IgD-negative memory B cell (primary cell): ENCODE results near the gene FOXL1. TPM values are rescaled to one million over a fixed set of nuclear protein-coding genes. Genes with fewer than 3 reads are reported as not detected.

Source experiments
- H3K27ac Mint-ChIP-seq, 3 donors: one replicate each; pipeline ENCODE4 v1.8.0; 2020 to 2022; ENCODE audit warnings: mild to moderate bottlenecking in 3 of 3, mixed read lengths in 3 of 3, moderate library complexity in 1 of 3
- H3K27me3 Mint-ChIP-seq: one replicate; pipeline ENCODE4 v1.8.0; 2021; ENCODE audit warnings: mixed read lengths
- H3K36me3 Mint-ChIP-seq: one replicate; pipeline ENCODE4 v1.8.0; 2020; ENCODE audit warnings: mild to moderate bottlenecking, mixed read lengths
- H3K4me1 Mint-ChIP-seq, 3 donors: one replicate each; pipeline ENCODE4 v1.8.0; 2020 to 2022; ENCODE audit warnings: mixed read lengths in 3 of 3, mild to moderate bottlenecking in 1 of 3
- H3K4me3 Mint-ChIP-seq, 4 donors: one replicate each; pipeline ENCODE4 v1.8.0; 2020 to 2022; ENCODE audit warnings: mild to moderate bottlenecking in 4 of 4, mixed read lengths in 4 of 4, moderate library complexity in 3 of 4
- H3K9me3 Mint-ChIP-seq, 3 donors: one replicate each; pipeline ENCODE4 v1.8.0; 2020 to 2021; ENCODE audit warnings: mixed read lengths in 3 of 3, mild to moderate bottlenecking in 1 of 3
- polyA plus RNA-seq: library from polyadenylated mRNA; unstranded; fragments of 300-500 nt; fragmentation: Illumina TruSeq; gene quantifications from one replicate; pipeline ENCODE4 v1.2.3, GENCODE V29; 2021

Gene FOXL1
- polyA plus RNA-seq, 1 donor from 2014 or later = not detected

- H3K9me3 Mint-ChIP-seq = no peaks in the 10 kb centered on the region
- no peaks in the 10 kb centered on the region for H3K36me3 Mint-ChIP-seq
- no peak overlapping the region for H3K27ac Mint-ChIP-seq
- peaks cover 0 to 2% (median 0%) of the 10 kb centered on the region in 3 donors for H3K4me1 Mint-ChIP-seq
- peaks cover 3% of the 10 kb centered on the region for H3K27me3 Mint-ChIP-seq
- H3K4me3 Mint-ChIP-seq = no peak overlapping the region
Measured at GRCh38 chr16:86611941-86612340, 33.6 kb downstream of the FOXL1 start.

DNA sequence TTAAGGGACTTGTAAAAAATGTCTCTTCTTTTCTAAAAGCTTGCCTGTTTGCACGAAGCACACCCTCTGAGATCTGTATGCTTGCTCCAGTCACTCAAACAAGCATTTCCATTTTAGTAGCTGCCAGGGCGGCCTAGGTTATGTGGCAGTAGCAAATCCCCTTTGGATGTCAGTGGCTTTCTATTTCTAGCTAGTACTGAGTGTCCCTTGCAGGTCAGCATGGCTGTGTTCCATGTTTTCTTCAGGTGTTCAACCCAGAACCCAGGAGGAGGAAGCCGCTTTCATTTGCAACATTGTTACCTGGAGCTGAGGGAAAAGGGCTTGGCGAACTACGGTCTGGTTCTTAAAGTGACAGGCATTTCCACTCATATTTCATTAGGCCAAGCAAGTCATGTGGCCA, 36.4 kb downstream of the FOXL1 start:
- no peaks in the 10 kb centered on the region for H3K36me3 Mint-ChIP-seq

GRCh38 chr16:86616906-86617305, 38.6 kb downstream of the FOXL1 start:
- Mint-ChIP-seq H3K4me1 (peaks cover 0 to 2% (median 0%) of the 10 kb centered on the region in 3 donors), H3K27ac (no peak overlapping the region), H3K36me3 (no peaks in the 10 kb centered on the region), H3K9me3 (peaks cover 0 to 3% (median 0%) of the 10 kb centered on the region in 3 donors), H3K4me3 (no peak overlapping the region), H3K27me3 (no peaks in the 10 kb centered on the region)

More for the DNA sequence above, 36.4 kb downstream of the FOXL1 start:
- Mint-ChIP-seq H3K9me3 (no peaks in the 10 kb centered on the region), H3K4me3 (no peak overlapping the region), H3K27me3 (no peaks in the 10 kb centered on the region), H3K27ac (no peak overlapping the region), H3K4me1 (peaks cover 0 to 2% (median 0%) of the 10 kb centered on the region in 3 donors)

GRCh38 chr16:86618431-86619238, 40.3 kb downstream of the FOXL1 start:
- H3K9me3 Mint-ChIP-seq = peaks cover 0 to 6% (median 0%) of the 10 kb centered on the region in 3 donors
- peaks cover 2% of the 10 kb centered on the region for H3K27me3 Mint-ChIP-seq
- peaks cover 0 to 2% (median 0%) of the 10 kb centered on the region in 3 donors for H3K4me1 Mint-ChIP-seq
- peak overlapping the region in 1 of 4 donors; percentile 68 for H3K4me3 Mint-ChIP-seq
- H3K27ac Mint-ChIP-seq = no peak overlapping the region
- H3K36me3 Mint-ChIP-seq = no peaks in the 10 kb centered on the region

DNA sequence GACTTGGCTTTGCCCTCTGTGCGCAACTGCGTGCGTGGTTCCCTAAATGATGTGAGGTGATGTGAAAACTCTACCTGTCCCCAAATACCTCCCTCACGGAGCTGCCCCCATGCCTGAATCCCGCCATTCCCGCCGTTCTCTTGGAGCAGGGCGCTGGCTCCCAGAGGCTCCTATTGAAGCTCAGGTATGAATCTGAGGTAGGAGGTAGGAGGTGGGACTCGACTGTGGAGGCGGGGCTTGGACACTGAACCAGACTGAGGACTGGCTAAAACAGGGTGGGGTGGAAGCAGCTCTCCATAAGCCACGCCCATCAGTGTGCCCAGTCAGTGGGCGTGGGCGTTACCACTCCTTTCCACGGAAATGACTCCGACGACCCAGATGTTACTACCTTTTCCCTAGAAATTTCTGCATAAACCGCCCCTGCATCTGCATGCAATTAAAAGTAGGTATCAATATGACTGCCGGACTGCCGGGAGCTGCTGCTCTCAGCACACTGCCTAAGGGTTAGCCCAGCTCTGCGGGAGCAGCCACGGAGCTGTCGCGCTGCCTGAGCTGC, 41.0 kb downstream of the FOXL1 start:
- Mint-ChIP-seq H3K9me3 (peaks cover 0 to 6% (median 0%) of the 10 kb centered on the region in 3 donors), H3K4me1 (peaks cover 0 to 2% (median 0%) of the 10 kb centered on the region in 3 donors), H3K27me3 (peaks cover 2% of the 10 kb centered on the region), H3K27ac (no peak overlapping the region), H3K36me3 (no peaks in the 10 kb centered on the region), H3K4me3 (no peak overlapping the region)

DNA sequence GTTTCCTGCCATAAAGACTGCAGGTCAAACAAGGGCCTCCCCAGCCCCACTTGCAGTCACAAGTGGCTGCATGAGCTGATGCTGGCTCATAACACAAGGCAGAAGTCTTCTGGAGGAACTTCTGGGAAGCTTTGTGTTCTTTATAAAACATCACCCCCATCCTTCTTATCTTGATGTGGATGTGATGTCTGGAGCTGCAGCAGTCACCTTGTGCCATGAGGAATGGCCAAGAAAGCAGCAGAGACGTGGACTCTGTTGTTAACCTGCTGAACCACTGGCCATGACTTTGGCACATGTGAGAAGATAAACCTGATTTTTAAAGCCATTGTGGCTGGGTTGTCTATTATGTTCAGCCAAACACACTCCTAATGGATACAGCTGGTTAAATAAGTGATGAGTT, 41.8 kb downstream of the FOXL1 start:
- Mint-ChIP-seq H3K36me3 (no peaks in the 10 kb centered on the region), H3K27me3 (peaks cover 2% of the 10 kb centered on the region), H3K4me3 (no peak overlapping the region), H3K27ac (no peak overlapping the region), H3K4me1 (peaks cover 0 to 2% (median 0%) of the 10 kb centered on the region in 3 donors), H3K9me3 (peaks cover 0 to 6% (median 0%) of the 10 kb centered on the region in 3 donors)

DNA sequence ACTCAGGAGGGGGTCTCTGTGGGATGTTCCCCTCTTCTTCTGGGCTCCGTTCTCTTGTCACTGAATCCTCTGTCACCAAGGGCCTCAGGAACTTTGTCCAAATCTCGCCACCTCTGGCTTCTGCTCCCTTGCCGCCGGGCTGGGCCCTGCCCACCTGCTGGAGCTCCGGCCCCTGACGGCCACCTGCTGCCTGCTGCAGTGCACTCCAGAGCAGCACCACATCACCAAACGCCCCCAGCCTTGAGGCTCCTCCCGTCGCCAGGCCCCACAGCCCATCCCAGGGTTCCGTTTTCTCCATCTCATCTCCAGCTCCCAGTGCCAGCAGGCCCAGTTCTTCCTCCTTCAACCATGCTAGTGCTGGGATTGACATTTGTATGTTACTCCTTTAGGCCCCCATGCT, 43.6 kb downstream of the FOXL1 start:
- peaks cover 0 to 2% (median 0%) of the 10 kb centered on the region in 3 donors for H3K4me1 Mint-ChIP-seq
- H3K9me3 Mint-ChIP-seq = peaks cover 0 to 6% (median 0%) of the 10 kb centered on the region in 3 donors
- no peak overlapping the region for H3K27ac Mint-ChIP-seq

DNA sequence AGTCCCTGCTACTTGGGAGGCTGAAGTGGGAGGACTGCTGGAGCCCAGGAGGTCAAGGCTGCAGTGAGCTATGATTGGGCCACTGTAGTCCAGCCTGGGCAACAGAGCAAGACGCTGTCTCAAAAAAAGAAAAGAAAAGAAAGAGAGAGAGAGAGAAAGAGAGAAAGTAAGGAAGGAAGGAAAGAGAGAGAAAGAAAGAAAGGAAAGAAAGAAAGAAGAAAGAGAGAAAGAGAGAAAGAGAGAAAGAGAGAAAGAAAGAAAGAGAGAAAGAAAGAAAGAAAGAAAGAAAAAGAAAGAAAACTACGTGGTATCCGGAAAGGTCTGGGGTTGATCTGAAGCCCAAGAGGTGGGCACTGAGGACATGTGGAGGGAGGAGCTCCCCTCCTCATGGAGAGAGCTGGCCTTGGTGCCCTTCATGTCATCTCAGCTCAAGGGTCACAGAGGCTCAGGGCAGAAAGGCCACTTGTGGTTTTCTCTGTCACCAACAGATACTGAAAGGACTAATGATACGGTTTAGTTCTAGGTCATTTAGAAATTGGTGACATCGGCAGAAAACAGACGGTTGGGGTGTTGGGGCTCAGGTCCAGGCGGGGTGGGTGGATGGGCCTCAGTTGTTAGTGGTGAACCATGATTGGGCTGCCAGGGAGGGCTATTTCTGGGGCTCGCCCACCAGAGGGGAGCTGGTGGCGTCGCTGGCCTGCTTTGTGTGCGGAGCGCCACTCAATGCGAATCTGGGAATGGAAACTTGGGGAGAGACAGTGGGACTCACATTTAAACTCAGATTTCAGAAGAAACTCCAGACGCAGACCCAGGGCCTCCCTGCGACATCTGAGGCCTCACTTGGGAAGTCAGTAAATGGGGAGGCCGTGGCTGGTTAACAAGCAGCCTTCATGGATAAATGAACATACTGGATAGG, 44.6 kb downstream of the FOXL1 start:
- Mint-ChIP-seq H3K9me3 (peaks cover 0 to 6% (median 0%) of the 10 kb centered on the region in 3 donors), H3K36me3 (no peaks in the 10 kb centered on the region), H3K27me3 (peaks cover 2% of the 10 kb centered on the region), H3K4me3 (no peak overlapping the region), H3K4me1 (peaks cover 0 to 2% (median 0%) of the 10 kb centered on the region in 3 donors), H3K27ac (no peak overlapping the region)

More for the DNA sequence above, 43.6 kb downstream of the FOXL1 start:
- no peaks in the 10 kb centered on the region for H3K36me3 Mint-ChIP-seq
- H3K27me3 Mint-ChIP-seq = peaks cover 2% of the 10 kb centered on the region
- peak overlapping the region in 1 of 4 donors; percentile 34 for H3K4me3 Mint-ChIP-seq

- no peaks in the 10 kb centered on the region for H3K36me3 Mint-ChIP-seq
- peaks cover 2% of the 10 kb centered on the region for H3K27me3 Mint-ChIP-seq
- H3K9me3 Mint-ChIP-seq = peaks cover 0 to 6% (median 0%) of the 10 kb centered on the region in 3 donors
- H3K27ac Mint-ChIP-seq = no peak overlapping the region
- H3K4me3 Mint-ChIP-seq = no peak overlapping the region
- H3K4me1 Mint-ChIP-seq = peaks cover 0 to 2% (median 0%) of the 10 kb centered on the region in 3 donors
Measured at GRCh38 chr16:86625029-86625428, 46.7 kb downstream of the FOXL1 start.

DNA sequence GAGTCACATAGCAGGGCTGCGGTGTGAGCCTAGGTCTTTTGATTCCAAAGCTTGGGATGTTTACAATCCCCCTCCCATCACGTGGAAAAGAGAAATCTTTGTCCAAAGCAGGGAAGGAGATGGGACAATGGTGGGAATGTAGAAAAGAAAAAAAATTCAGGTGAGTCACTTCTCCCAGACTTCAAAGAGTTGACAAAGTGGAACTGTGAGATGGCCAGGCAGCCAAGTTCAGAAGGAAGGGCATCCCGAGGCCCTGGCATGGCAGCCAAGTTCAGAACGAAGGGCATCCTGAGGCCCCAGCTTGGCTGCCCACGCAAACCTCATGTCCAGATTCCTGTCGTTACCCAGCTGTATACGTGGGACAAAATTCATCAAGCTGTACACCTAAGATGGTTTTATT, 47.5 kb downstream of the FOXL1 start:
- Mint-ChIP-seq H3K4me3 (no peak overlapping the region), H3K9me3 (peaks cover 0 to 6% (median 0%) of the 10 kb centered on the region in 3 donors), H3K36me3 (no peaks in the 10 kb centered on the region), H3K27me3 (peaks cover 3% of the 10 kb centered on the region), H3K4me1 (peaks cover 0 to 2% (median 0%) of the 10 kb centered on the region in 3 donors), H3K27ac (no peak overlapping the region)

- H3K9me3 Mint-ChIP-seq = peaks cover 0 to 5% (median 0%) of the 10 kb centered on the region in 3 donors
- peaks cover 5% of the 10 kb centered on the region for H3K27me3 Mint-ChIP-seq
- no peak overlapping the region for H3K27ac Mint-ChIP-seq
- peaks cover 0 to 3% (median 2%) of the 10 kb centered on the region in 3 donors for H3K4me1 Mint-ChIP-seq
- H3K36me3 Mint-ChIP-seq = no peaks in the 10 kb centered on the region
- H3K4me3 Mint-ChIP-seq = no peak overlapping the region
Measured at GRCh38 chr16:86626284-86626683, 47.9 kb downstream of the FOXL1 start.

DNA sequence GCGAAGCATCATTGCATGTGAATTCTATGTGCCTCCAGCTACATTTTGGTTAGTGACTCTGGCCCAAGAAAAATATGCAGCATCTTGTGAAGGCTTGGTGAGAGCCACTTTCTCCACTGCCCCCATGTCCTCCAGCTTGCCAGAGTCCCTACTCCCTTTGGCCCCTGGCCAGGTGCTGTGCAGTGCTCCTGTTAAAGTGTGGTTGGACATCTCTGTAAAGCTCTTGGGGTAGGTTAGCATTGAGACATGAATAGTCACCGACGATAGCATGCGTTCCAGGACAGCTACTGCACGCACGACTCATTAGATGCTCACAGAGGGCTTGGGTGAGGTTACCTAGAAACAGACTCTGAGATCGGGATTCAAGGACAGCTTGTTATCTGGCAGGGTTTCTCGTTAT, 48.6 kb downstream of the FOXL1 start:
- H3K27ac Mint-ChIP-seq = no peak overlapping the region
- H3K4me1 Mint-ChIP-seq = peaks cover 0 to 3% (median 2%) of the 10 kb centered on the region in 3 donors
- H3K4me3 Mint-ChIP-seq = no peak overlapping the region
- H3K27me3 Mint-ChIP-seq = peaks cover 5% of the 10 kb centered on the region
- no peaks in the 10 kb centered on the region for H3K36me3 Mint-ChIP-seq
- peaks cover 0 to 3% (median 0%) of the 10 kb centered on the region in 3 donors for H3K9me3 Mint-ChIP-seq

DNA sequence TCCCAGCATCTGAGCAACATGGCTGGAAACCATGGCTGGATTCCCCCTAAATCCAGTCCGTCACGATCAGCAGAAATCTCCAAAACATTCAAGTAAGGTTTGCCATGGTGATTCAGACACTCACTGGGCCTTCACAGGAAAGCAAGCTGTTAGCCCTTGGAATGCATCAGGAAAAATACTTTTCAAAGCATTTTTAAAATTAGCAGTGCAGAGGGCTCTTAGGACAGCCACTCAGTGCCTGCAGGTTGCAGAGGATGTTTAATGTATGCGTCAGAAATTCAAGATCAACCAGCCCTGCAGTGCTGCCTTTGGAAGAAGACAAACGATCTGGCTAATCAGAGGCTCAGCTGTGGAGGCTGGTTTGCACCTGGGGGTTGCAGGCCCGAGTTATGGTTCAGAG, 50.3 kb downstream of the FOXL1 start:
- no peaks in the 10 kb centered on the region for H3K36me3 Mint-ChIP-seq
- H3K27ac Mint-ChIP-seq = no peak overlapping the region
- peaks cover 3% of the 10 kb centered on the region for H3K27me3 Mint-ChIP-seq
- H3K9me3 Mint-ChIP-seq = peaks cover 0 to 4% (median 2%) of the 10 kb centered on the region in 3 donors
- peaks cover 0 to 3% (median 0%) of the 10 kb centered on the region in 3 donors for H3K4me1 Mint-ChIP-seq
- no peak overlapping the region for H3K4me3 Mint-ChIP-seq

DNA sequence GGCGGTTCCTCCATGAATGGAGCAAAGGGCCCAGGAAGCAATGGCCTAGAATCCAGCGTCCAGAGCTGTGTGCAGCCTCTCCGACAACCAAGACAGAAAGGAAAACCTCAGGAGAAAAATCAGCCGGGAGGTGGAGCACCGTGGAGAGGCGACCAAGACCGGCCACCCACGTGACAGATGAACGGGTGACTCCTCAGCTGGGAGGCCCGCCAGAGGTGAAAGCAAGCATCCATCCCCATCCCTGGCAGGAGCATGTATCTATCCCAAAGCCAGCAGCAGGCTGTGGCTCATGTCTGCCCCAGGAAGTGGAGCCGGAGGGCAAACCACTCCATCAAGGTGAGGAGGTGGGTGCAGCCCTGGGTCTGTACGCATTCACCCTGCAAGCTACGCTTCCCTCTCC, 52.1 kb downstream of the FOXL1 start:
- H3K4me1 Mint-ChIP-seq = peaks cover 0 to 3% (median 0%) of the 10 kb centered on the region in 3 donors
- H3K4me3 Mint-ChIP-seq = no peak overlapping the region
- H3K27me3 Mint-ChIP-seq = peaks cover 3% of the 10 kb centered on the region
- H3K36me3 Mint-ChIP-seq = no peaks in the 10 kb centered on the region
- peaks cover 0 to 4% (median 2%) of the 10 kb centered on the region in 3 donors for H3K9me3 Mint-ChIP-seq
- no peak overlapping the region for H3K27ac Mint-ChIP-seq
